T-helper 1 cell (primary cell): Measurements from ENCODE around the gene TES.
"Not testable (repeated sequence)": the region's sequence is repeated elsewhere in the genome, so short reads cannot be mapped to it uniquely, and the experiment has no call there.

Experiments used
- DNase-seq, 5 donors: peaks; one replicate each; pipeline ENCODE4 v3.0.0-alpha.2; 2012 to 2020

The TES gene

GRCh38 chr7:116291937-116292336, 81.6 kb downstream of the TES start:
- DNase-seq = no peak

GRCh38 chr7:116292381-116292780, 82.0 kb downstream of the TES start:
- DNase-seq = no peak

- no peak for DNase-seq
These were observed 82.8 kb downstream of the TES start for GRCh38 chr7:116293139-116293538.

- no peak for DNase-seq
These were observed 83.3 kb downstream of the TES start for GRCh38 chr7:116293633-116294032.

DNA sequence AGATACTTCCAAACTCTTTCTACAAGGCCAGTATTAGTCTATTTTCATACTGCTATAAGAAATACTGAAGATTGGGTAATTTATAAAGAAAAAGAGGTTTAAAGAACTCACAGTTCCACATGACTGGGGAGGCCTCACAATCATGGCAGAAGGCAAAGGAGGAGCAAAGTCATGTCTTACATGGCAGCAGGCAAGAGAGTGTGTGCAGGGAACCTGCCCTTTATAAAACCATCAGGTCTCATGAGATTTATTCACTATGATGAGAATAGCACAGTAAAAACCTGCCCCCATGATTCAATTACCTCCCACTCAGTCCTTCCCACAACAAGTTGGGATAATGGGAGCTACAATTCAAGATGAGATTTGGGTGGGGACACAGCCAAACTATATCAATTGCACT, 85.6 kb downstream of the TES start:
- DNase-seq = not testable (repeated sequence)

DNA sequence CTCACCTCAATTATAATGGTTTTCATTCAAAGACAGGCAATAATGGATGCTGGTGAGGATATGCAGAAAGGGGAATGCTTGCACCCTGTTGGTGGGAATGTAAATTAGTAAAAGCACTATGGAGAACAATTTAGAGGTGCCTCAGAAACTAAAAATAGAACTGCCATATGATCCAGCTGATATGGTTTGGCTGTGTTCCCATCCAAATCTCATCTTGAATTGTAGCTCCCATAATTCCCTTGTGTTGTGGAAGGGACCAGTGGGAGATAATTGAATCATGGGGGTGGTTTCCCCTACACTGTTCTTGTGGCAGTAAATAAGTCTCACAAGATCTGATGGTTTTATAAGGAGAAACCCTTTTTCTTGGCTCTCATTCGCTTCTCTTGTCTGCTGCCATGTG, 87.7 kb downstream of the TES start:
- DNase-seq = no peak

DNA sequence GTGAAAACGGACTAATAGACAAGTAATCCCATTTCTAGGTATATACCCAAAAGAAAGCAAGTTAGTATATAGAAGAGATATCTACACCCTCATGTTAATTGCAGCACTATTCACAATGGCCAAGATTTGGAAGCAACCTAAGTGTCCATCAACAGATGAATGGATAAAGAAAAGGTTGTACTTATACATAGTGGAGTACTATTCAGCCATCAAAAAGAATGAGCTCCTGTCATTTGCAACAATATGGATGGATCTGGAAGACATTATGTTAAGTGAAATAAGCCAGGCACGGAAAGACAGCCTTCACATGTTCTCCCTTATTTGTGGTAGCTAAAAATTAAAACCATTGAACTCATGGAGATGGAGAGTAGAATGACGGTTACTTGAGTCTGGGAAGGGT, 88.2 kb downstream of the TES start:
- DNase-seq = no peak

- no peak for DNase-seq
These were observed 95.4 kb downstream of the TES start for GRCh38 chr7:116305485-116306408.

- DNase-seq = no peak
These were observed 96.2 kb downstream of the TES start for GRCh38 chr7:116306409-116307048.

DNA sequence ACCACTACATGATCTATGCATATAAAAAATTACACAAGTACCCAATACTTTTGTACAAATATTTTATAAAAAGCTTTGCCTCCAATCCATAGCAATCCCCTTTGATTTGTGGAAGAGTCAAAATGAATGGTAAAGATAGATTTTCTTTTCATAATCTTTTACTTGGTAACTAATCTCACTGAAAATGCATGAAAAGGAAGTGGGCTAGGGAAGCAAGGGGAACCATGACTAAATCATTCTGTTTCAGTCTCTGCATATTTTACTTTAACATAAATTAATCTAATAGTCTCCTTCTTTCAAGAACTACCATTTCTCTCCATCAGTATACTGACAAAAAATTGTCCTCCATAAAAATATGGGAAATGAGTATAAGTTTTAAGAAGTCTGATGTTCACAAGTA, 96.9 kb downstream of the TES start:
- no peak for DNase-seq
